Activated CD8-positive, alpha-beta T cell treated with anti-CD3 and anti-CD28 coated beads, Interleukin-2, amount 10 ng/mL, durations not matched to agents 7 days and 5 days (primary cell): ENCODE measurements around the gene PSEN2. TPM values are rescaled to one million over a fixed set of nuclear protein-coding genes. Genes with fewer than 3 reads are reported as not detected.
"Not testable (repeated sequence)": the region's sequence is repeated elsewhere in the genome, so short reads cannot be mapped to it uniquely, and the experiment has no call there.

Experiments used
- ATAC-seq: fragments of 150-1000 bp; cut with Tn5 transposase; one replicate; pipeline ENCODE4 v1.10.0; 2021; ENCODE audit warnings: moderate library complexity
- CTCF ChIA-PET: fragments of 350-600 bp; sonication (Branson Sonifier 250); formaldehyde crosslinking; loops from one replicate; lab custom pipeline; 2021; ENCODE audit warnings: antibody characterized with exemption; lab: Charles Lee
- POLR2A ChIA-PET: fragments of 350-600 bp; sonication (Branson Sonifier 250); formaldehyde crosslinking; loops from one replicate; lab custom pipeline; 2021; ENCODE audit warnings: antibody characterized with exemption; lab: Charles Lee
- DNase-seq: peaks from one replicate; pipeline ENCODE4 v3.0.0-alpha.2; 2020
- H3K27ac Mint-ChIP-seq: one replicate; pipeline ENCODE4 v1.8.0; 2021; ENCODE audit warnings: mild to moderate bottlenecking, mixed read lengths
- H3K27me3 Mint-ChIP-seq: one replicate; pipeline ENCODE4 v1.8.0; 2021; ENCODE audit warnings: low read depth, mixed read lengths
- H3K36me3 Mint-ChIP-seq: one replicate; pipeline ENCODE4 v1.8.0; 2021; ENCODE audit warnings: low read depth, mixed read lengths
- H3K4me1 Mint-ChIP-seq: one replicate; pipeline ENCODE4 v1.8.0; 2021; ENCODE audit warnings: low read depth, mixed read lengths
- H3K4me3 Mint-ChIP-seq: one replicate; pipeline ENCODE4 v1.8.0; 2021; ENCODE audit warnings: mild to moderate bottlenecking, mixed read lengths
- H3K9me3 Mint-ChIP-seq: one replicate; pipeline ENCODE4 v1.8.0; 2022; ENCODE audit warnings: mixed read lengths; ENCODE audit not compliant: insufficient read depth
- total RNA-seq, 2 experiments: library from RNA; stranded (reverse); gene quantifications; one replicate each; pipeline ENCODE4 v1.2.3, GENCODE V29; 2021

Gene PSEN2
- total RNA-seq, 2 experiments from 2014 or later: 3.0 to 3.6 TPM

DNA sequence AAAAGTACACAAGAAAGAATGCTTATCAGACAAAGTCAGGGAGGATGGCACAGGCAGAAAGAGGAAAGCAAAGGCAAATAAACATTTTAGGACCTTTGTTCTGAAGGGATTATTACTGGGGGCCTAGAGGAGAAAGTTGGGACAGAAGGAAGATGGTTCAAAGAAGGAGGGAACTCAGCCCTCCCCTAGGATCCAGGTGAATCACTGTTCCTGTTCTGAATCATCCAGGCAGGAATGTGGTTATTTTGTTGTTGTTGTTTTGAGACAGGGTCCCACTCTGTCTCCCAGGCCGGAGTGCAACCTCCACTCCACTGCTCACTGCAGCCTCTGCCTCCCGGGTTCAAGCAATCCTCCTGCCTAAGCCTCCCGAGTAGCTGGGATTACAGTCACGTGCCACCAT is 38.5 kb upstream of the PSEN2 start:
- Mint-ChIP-seq H3K9me3 (no peaks in the 10 kb centered on the region), H3K27ac (no peak overlapping the region), H3K27me3 (peaks cover 3% of the 10 kb centered on the region), H3K4me1 (peaks cover 12% of the 10 kb centered on the region), H3K4me3 (no peak overlapping the region), H3K36me3 (no peaks in the 10 kb centered on the region)
- ATAC-seq: no peak
- DNase-seq: no peak
- ChIA-PET CTCF (no interaction called here), POLR2A (no interaction called here)

DNA sequence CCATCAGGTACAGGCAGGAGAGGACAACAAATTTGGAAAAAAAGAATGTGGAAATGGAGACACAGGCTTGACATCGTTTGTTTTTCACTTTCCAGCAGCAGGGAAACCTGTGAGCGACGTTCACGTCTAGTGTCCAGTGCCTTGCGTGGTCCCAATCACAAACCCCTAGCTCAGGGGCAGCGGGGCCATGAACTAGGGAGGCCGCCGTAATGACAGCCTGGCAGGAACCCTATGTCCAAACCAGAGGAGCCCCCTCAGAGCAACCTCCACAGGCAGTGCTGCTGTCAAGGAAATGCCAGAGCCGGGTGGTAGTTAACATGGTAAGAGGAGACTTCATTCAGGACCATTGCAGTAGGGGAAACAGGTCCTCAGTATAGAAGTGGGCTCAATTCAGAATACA is 37.8 kb upstream of the PSEN2 start:
- Mint-ChIP-seq H3K9me3 (no peaks in the 10 kb centered on the region), H3K36me3 (no peaks in the 10 kb centered on the region), H3K27me3 (peaks cover 3% of the 10 kb centered on the region), H3K27ac (no peak overlapping the region), H3K4me1 (peaks cover 5% of the 10 kb centered on the region), H3K4me3 (no peak overlapping the region)
- CTCF ChIA-PET: interaction anchor here (0.8 kb wide), 1 partner anchor 199 kb away, joined by 3 read pairs; no protein-coding TSS in a partner anchor
- no peak for ATAC-seq
- POLR2A ChIA-PET: no interaction called here
- DNase-seq: no peak

- POLR2A ChIA-PET, H3K27me3 Mint-ChIP-seq, ATAC-seq, H3K4me1 Mint-ChIP-seq, H3K9me3 Mint-ChIP-seq, CTCF ChIA-PET, H3K4me3 Mint-ChIP-seq, DNase-seq, H3K36me3 Mint-ChIP-seq, H3K27ac Mint-ChIP-seq: not testable (repeated sequence)
Measured at GRCh38 chr1:226834179-226834578, 36.2 kb upstream of the PSEN2 start.

- POLR2A ChIA-PET, CTCF ChIA-PET, H3K27me3 Mint-ChIP-seq, H3K9me3 Mint-ChIP-seq, H3K36me3 Mint-ChIP-seq, H3K4me3 Mint-ChIP-seq, DNase-seq, H3K4me1 Mint-ChIP-seq, H3K27ac Mint-ChIP-seq, ATAC-seq: not testable (repeated sequence)
Measured at GRCh38 chr1:226835396-226835795, 35.0 kb upstream of the PSEN2 start.

- POLR2A ChIA-PET, H3K4me1 Mint-ChIP-seq, CTCF ChIA-PET, H3K9me3 Mint-ChIP-seq, H3K27me3 Mint-ChIP-seq, ATAC-seq, H3K27ac Mint-ChIP-seq, DNase-seq, H3K4me3 Mint-ChIP-seq, H3K36me3 Mint-ChIP-seq: not testable (repeated sequence)
Measured at GRCh38 chr1:226837966-226838365, 32.5 kb upstream of the PSEN2 start.

DNA sequence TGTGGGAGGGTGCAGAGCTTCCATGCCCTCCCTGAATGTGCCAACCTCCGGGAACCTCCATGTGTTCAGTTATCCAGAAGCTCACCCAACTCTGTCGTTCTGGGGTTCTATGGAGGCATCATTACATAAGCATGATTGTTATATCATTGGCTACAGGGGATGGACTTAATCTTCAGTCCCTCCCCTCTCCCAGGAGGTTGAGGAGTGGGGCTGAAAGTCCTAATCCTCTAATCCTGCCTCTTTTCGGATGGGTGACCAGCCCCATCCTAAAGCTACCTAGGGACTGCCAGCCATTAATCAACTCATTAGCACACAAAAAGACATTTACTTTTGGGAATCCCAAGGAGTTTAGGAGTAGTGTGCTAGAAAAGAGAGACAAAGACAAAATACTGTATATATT is 32.0 kb upstream of the PSEN2 start:
- POLR2A ChIA-PET: no interaction called here
- no peak overlapping the region for H3K4me3 Mint-ChIP-seq
- no peaks in the 10 kb centered on the region for H3K4me1 Mint-ChIP-seq
- H3K9me3 Mint-ChIP-seq: no peaks in the 10 kb centered on the region
- DNase-seq (no peak), ATAC-seq (no peak)
- CTCF ChIA-PET: interaction anchor here (1.0 to 1.5 kb wide), 2 partner anchors 15 to 205 kb away, joined by 3 to 4 read pairs; no protein-coding TSS in a partner anchor
- H3K36me3 Mint-ChIP-seq: no peaks in the 10 kb centered on the region
- H3K27me3 Mint-ChIP-seq: no peaks in the 10 kb centered on the region
- no peak overlapping the region for H3K27ac Mint-ChIP-seq

- POLR2A ChIA-PET: no interaction called here
- Mint-ChIP-seq H3K4me3 (no peak overlapping the region), H3K27ac (no peak overlapping the region)
Measured at GRCh38 chr1:226845624-226846023, 24.8 kb upstream of the PSEN2 start.

GRCh38 chr1:226846786-226847185 is 23.6 kb upstream of the PSEN2 start:
- no peak for ATAC-seq

More at GRCh38 chr1:226845624-226846023, 24.8 kb upstream of the PSEN2 start:
- DNase-seq (no peak), ATAC-seq (no peak)
- CTCF ChIA-PET: no interaction called here
- Mint-ChIP-seq H3K9me3 (no peaks in the 10 kb centered on the region), H3K36me3 (no peaks in the 10 kb centered on the region), H3K27me3 (no peaks in the 10 kb centered on the region), H3K4me1 (peaks cover 7% of the 10 kb centered on the region)

DNA sequence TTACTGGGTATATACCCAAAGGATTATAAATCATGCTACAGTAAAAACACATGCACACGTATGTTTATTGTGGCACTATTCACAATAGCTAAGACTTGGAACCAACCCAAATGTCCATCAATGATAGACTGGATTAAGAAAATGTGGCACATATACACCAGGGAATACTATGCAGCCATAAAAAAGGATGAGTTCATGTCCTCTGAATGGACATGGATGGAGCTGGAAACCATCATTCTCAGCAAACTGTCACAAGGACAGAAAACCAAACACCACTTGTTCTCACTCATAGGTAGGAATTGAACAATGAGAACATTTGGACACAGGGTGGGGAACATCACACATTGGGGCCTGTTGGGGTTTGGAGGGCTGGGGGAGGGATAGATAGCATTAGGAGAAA is 15.9 kb upstream of the PSEN2 start:
- H3K9me3 Mint-ChIP-seq, POLR2A ChIA-PET, H3K4me1 Mint-ChIP-seq, H3K27me3 Mint-ChIP-seq, H3K36me3 Mint-ChIP-seq, ATAC-seq, DNase-seq, CTCF ChIA-PET, H3K27ac Mint-ChIP-seq, H3K4me3 Mint-ChIP-seq: not testable (repeated sequence)

More at GRCh38 chr1:226846786-226847185, 23.6 kb upstream of the PSEN2 start:
- ChIA-PET POLR2A (no interaction called here), CTCF (interaction anchor here (1.1 kb wide), 1 partner anchor 221 kb away, joined by 3 read pairs; no protein-coding TSS in a partner anchor)
- Mint-ChIP-seq H3K36me3 (no peaks in the 10 kb centered on the region), H3K27ac (no peak overlapping the region), H3K27me3 (no peaks in the 10 kb centered on the region), H3K4me3 (no peak overlapping the region), H3K9me3 (no peaks in the 10 kb centered on the region), H3K4me1 (peaks cover 7% of the 10 kb centered on the region)
- no peak for DNase-seq

DNA sequence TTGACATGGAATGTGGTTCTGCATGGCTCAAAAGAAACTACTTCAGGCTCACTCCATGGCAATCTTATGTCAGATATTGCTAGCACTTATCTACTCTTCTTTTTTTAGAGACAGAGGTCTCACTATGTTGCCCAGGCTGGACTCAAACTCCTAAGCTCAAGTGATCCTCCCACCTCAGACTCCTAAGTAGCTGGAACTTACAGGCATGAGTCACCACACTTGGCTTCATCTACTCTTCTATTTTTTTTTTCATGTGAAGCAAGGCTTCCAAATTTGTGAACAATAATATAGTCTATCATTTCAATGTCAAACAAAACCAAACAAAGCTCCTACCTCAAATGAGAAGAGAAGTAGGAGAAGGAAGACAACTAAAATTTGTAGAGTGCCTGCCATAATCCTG is 7.5 kb upstream of the PSEN2 start:
- H3K27ac Mint-ChIP-seq: no peak overlapping the region
- no peak for ATAC-seq
- POLR2A ChIA-PET: no interaction called here
- H3K36me3 Mint-ChIP-seq: no peaks in the 10 kb centered on the region
- H3K27me3 Mint-ChIP-seq: peaks cover 12% of the 10 kb centered on the region
- DNase-seq: no peak
- H3K9me3 Mint-ChIP-seq: no peaks in the 10 kb centered on the region
- CTCF ChIA-PET: interaction anchor here (1.0 kb wide), 1 partner anchor 237 kb away, joined by 4 read pairs; no protein-coding TSS in a partner anchor
- no peak overlapping the region for H3K4me3 Mint-ChIP-seq
- peaks cover 12% of the 10 kb centered on the region for H3K4me1 Mint-ChIP-seq

- DNase-seq (no peak), ATAC-seq (no peak)
- no peak overlapping the region for H3K27ac Mint-ChIP-seq
- no peaks in the 10 kb centered on the region for H3K9me3 Mint-ChIP-seq
- H3K27me3 Mint-ChIP-seq: peaks cover 14% of the 10 kb centered on the region
- H3K4me3 Mint-ChIP-seq: no peak overlapping the region
- peaks cover 12% of the 10 kb centered on the region for H3K4me1 Mint-ChIP-seq
- POLR2A ChIA-PET: no interaction called here
- no peaks in the 10 kb centered on the region for H3K36me3 Mint-ChIP-seq
- CTCF ChIA-PET: no interaction called here
Measured at GRCh38 chr1:226863446-226863845, 7.0 kb upstream of the PSEN2 start.

- H3K27ac Mint-ChIP-seq: no peak overlapping the region
- peaks cover 12% of the 10 kb centered on the region for H3K4me1 Mint-ChIP-seq
- no peak overlapping the region for H3K4me3 Mint-ChIP-seq
- no peak for DNase-seq
- H3K36me3 Mint-ChIP-seq: no peaks in the 10 kb centered on the region
- POLR2A ChIA-PET: no interaction called here
- H3K27me3 Mint-ChIP-seq: peaks cover 20% of the 10 kb centered on the region
- no peak for ATAC-seq
- H3K9me3 Mint-ChIP-seq: no peaks in the 10 kb centered on the region
- CTCF ChIA-PET: interaction anchor here (0.8 kb wide), 1 partner anchor 238 kb away, joined by 4 read pairs; no protein-coding TSS in a partner anchor
Measured at GRCh38 chr1:226864311-226864710, 6.1 kb upstream of the PSEN2 start.

- no peak overlapping the region for H3K4me3 Mint-ChIP-seq
- no peak for ATAC-seq
- POLR2A ChIA-PET: no interaction called here
- H3K27ac Mint-ChIP-seq: no peak overlapping the region
- H3K9me3 Mint-ChIP-seq: no peaks in the 10 kb centered on the region
- no peak for DNase-seq
- H3K36me3 Mint-ChIP-seq: no peaks in the 10 kb centered on the region
- peaks cover 18% of the 10 kb centered on the region for H3K4me1 Mint-ChIP-seq
- CTCF ChIA-PET: no interaction called here
- H3K27me3 Mint-ChIP-seq: peaks cover 27% of the 10 kb centered on the region
Measured at GRCh38 chr1:226865590-226865989, 4.8 kb upstream of the PSEN2 start.
